Upper lobe of left lung (tissue), 4 donors: ENCODE results near the gene MYO1C.
A peak's percentile ranks its signal among the peaks of the same experiment; 100 is the strongest.

ENCODE experiments used
- EP300 ChIP-seq, 4 donors: sonication (generic); formaldehyde crosslinking; IDR thresholded peaks; one replicate each; pipeline ENCODE4 v1.5.1; 2017; ENCODE audit warnings: antibody characterized with exemption in 4 of 4, control low read depth in 2 of 4
- POLR2AphosphoS5 ChIP-seq, 2 donors: sonication (generic); formaldehyde crosslinking; IDR thresholded peaks; one replicate each; pipeline ENCODE4 v1.5.1; 2017; ENCODE audit warnings: antibody characterized with exemption in 2 of 2
- TF ChIP-seq, protein P1 (sequence below), 6 experiments: fragments of 450-650 bp in 4 of 6; fragments of 200-600 bp in 2 of 6; sonication (generic) in 2 of 6; IDR thresholded peaks; one replicate each; pipeline ENCODE4 v1.5.1; 2016 to 2019; ENCODE audit warnings: antibody characterized with exemption in 6 of 6

GRCh38 chr17:1515640-1516387, 23.3 kb upstream of the MYO1C start:
- TF ChIP-seq, protein P1, sequence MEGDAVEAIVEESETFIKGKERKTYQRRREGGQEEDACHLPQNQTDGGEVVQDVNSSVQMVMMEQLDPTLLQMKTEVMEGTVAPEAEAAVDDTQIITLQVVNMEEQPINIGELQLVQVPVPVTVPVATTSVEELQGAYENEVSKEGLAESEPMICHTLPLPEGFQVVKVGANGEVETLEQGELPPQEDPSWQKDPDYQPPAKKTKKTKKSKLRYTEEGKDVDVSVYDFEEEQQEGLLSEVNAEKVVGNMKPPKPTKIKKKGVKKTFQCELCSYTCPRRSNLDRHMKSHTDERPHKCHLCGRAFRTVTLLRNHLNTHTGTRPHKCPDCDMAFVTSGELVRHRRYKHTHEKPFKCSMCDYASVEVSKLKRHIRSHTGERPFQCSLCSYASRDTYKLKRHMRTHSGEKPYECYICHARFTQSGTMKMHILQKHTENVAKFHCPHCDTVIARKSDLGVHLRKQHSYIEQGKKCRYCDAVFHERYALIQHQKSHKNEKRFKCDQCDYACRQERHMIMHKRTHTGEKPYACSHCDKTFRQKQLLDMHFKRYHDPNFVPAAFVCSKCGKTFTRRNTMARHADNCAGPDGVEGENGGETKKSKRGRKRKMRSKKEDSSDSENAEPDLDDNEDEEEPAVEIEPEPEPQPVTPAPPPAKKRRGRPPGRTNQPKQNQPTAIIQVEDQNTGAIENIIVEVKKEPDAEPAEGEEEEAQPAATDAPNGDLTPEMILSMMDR (IDR thresholded peaks at IDR 0.05), result peak; percentile 56 to 86 (median 73)
- TF ChIP-seq EP300 (IDR thresholded peaks at IDR 0.05), result peak in 2 of 4 donors; percentile 44
- TF ChIP-seq POLR2AphosphoS5 (IDR thresholded peaks at IDR 0.05), result peak; percentile 49 to 76
